WTC11 (cell line): ENCODE data around the gene NDRG3. TPM values are rescaled to one million over a fixed set of nuclear protein-coding genes. Genes with fewer than 3 reads are reported as not detected.

ENCODE experiments used
- ATAC-seq: fragments of 200-7000 bp; cut with Tn5 transposase; 2 replicates; pipeline ENCODE4 v1.10.0; 2021; ENCODE audit warnings: mild to moderate bottlenecking, moderate library complexity
- CTCF ChIA-PET: fragments of 300-600 bp; sonication (Branson Sonifier 250); formaldehyde crosslinking; loops from one replicate; lab custom pipeline; 2021; ENCODE audit warnings: antibody characterized with exemption; lab: Charles Lee
- POLR2A ChIA-PET: fragments of 350-600 bp; sonication (Branson Sonifier 250); formaldehyde crosslinking; loops from one replicate; lab custom pipeline; 2021; ENCODE audit warnings: antibody characterized with exemption; lab: Charles Lee
- DNase-seq: peaks from one replicate; pipeline ENCODE4 v3.0.0; 2021; ENCODE audit warnings: low spot score
- H3K27ac Mint-ChIP-seq: 2 replicates; pipeline ENCODE4 v1.8.0; 2021; ENCODE audit warnings: mixed read lengths
- H3K27me3 Mint-ChIP-seq: 2 replicates; pipeline ENCODE4 v1.8.0; 2021; ENCODE audit warnings: low read depth, mild to moderate bottlenecking, moderate library complexity, mixed read lengths
- H3K36me3 Mint-ChIP-seq: 2 replicates; pipeline ENCODE4 v1.8.0; 2021; ENCODE audit warnings: mixed read lengths
- H3K4me1 Mint-ChIP-seq: 2 replicates; pipeline ENCODE4 v1.8.0; 2022; ENCODE audit warnings: mixed read lengths
- H3K4me3 Mint-ChIP-seq: 2 replicates; pipeline ENCODE4 v1.8.0; 2021; ENCODE audit warnings: mild to moderate bottlenecking, moderate library complexity, mixed read lengths
- H3K9me3 Mint-ChIP-seq: 2 replicates; pipeline ENCODE4 v1.8.0; 2021; ENCODE audit warnings: mixed read lengths
- CBFB ChIP-seq: sonication (generic); formaldehyde crosslinking; IDR thresholded peaks from 2 replicates; pipeline ENCODE4 v1.8.1; 2022; ENCODE audit warnings: mild to moderate bottlenecking, low read depth, missing genetic modification reagents
- CREM ChIP-seq: sonication (generic); formaldehyde crosslinking; IDR thresholded peaks from 2 replicates; pipeline ENCODE4 v1.8.1; 2022; ENCODE audit warnings: mild to moderate bottlenecking, missing genetic modification reagents, moderate library complexity
- EMX1 ChIP-seq: fragments of 250-450 bp; sonication (Bioruptor Pico); IDR thresholded peaks from 2 replicates; pipeline ENCODE4 v1.8.0; 2021; ENCODE audit warnings: mild to moderate bottlenecking
- GABPB1 ChIP-seq: sonication (generic); formaldehyde crosslinking; IDR thresholded peaks from 2 replicates; pipeline ENCODE4 v1.8.1; 2023; ENCODE audit warnings: mild to moderate bottlenecking, missing genetic modification reagents
- JAZF1 ChIP-seq: fragments of 250-450 bp; sonication (Bioruptor Pico); IDR thresholded peaks from 2 replicates; pipeline ENCODE4 v1.9.0; 2021; ENCODE audit warnings: moderate library complexity, mild to moderate bottlenecking, inconsistent platforms
- MYBL2 ChIP-seq: sonication (generic); formaldehyde crosslinking; IDR thresholded peaks from 2 replicates; pipeline ENCODE4 v1.8.1; 2023; ENCODE audit warnings: mild to moderate bottlenecking, moderate library complexity, missing genetic modification reagents
- NFYB ChIP-seq: sonication (generic); formaldehyde crosslinking; conservative IDR thresholded peaks from 2 replicates; pipeline ENCODE4 v1.8.0; 2022; ENCODE audit warnings: low read depth, missing genetic modification reagents
- NR2C2 ChIP-seq: sonication (generic); formaldehyde crosslinking; IDR thresholded peaks from 2 replicates; pipeline ENCODE4 v1.8.0; 2022; ENCODE audit warnings: mild to moderate bottlenecking, missing genetic modification reagents
- SMAD4 ChIP-seq: sonication (generic); formaldehyde crosslinking; IDR thresholded peaks from 2 replicates; pipeline ENCODE4 v1.8.0; 2022; ENCODE audit warnings: mild to moderate bottlenecking, missing genetic modification reagents
- TEAD1 ChIP-seq: sonication (generic); formaldehyde crosslinking; IDR thresholded peaks from 2 replicates; pipeline ENCODE4 v1.8.0; 2022; ENCODE audit warnings: mild to moderate bottlenecking, missing genetic modification reagents
- ZNF263 ChIP-seq: sonication (generic); formaldehyde crosslinking; IDR thresholded peaks from 2 replicates; pipeline ENCODE4 v1.8.1; 2022; ENCODE audit warnings: low read depth, mild to moderate bottlenecking, moderate library complexity, missing genetic modification reagents
- ZNF416 ChIP-seq: fragments of 250-450 bp; sonication (Bioruptor Pico); IDR thresholded peaks from 2 replicates; pipeline ENCODE4 v1.9.0; 2021; ENCODE audit warnings: mild to moderate bottlenecking, inconsistent platforms
- ZNF423 ChIP-seq: fragments of 250-450 bp; sonication (Bioruptor Pico); IDR thresholded peaks from 2 replicates; pipeline ENCODE4 v2.1.2; 2022; ENCODE audit warnings: mild to moderate bottlenecking, moderate library complexity
- total RNA-seq: library from RNA; stranded (reverse); gene quantifications from 3 replicates; pipeline ENCODE4 v1.2.3, GENCODE V29; 2021
- TF ChIP-seq, protein P1 (sequence below): sonication (generic); formaldehyde crosslinking; conservative IDR thresholded peaks from 2 replicates; pipeline ENCODE4 v1.8.1; 2023; ENCODE audit warnings: mild to moderate bottlenecking, low read depth, missing genetic modification reagents, moderate library complexity
- TF ChIP-seq, protein P2 (sequence below): sonication (generic); formaldehyde crosslinking; IDR thresholded peaks from 2 replicates; pipeline ENCODE4 v1.8.1; 2022; ENCODE audit warnings: missing genetic modification reagents, borderline replicate concordance
- TF ChIP-seq, protein P3 (sequence below): sonication (generic); formaldehyde crosslinking; IDR thresholded peaks from 2 replicates; pipeline ENCODE4 v1.8.0; 2022; ENCODE audit warnings: missing genetic modification reagents
- TF ChIP-seq, protein P4 (sequence below): fragments of 250-450 bp; sonication (Bioruptor Pico); IDR thresholded peaks from 2 replicates; pipeline ENCODE4 v1.9.0; 2021; ENCODE audit warnings: mild to moderate bottlenecking, borderline replicate concordance

The NDRG3 gene
- total RNA-seq, 1 experiment from 2014 or later, result 27.0 TPM

DNA sequence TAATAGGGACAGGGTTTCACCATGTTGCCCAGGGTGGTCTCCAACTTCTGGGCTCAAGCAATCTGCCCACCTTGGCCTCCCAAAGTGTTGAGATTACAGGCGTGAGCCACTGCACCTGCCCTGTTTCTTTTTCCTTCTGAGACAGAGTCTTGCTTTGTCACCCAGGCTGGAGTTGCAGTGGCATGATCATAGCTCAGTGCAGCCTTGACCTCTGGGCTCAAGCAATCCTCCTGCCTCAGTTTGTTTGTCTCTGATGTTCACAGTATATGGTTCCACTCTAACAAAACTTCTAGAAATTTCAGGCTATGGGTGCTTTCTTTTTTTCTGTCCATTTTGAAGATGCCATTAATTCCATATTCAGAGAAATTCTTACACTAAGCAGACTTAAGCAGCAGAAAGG lies 33.1 kb downstream of the NDRG3 start (continued):
- TF ChIP-seq, protein P1, sequence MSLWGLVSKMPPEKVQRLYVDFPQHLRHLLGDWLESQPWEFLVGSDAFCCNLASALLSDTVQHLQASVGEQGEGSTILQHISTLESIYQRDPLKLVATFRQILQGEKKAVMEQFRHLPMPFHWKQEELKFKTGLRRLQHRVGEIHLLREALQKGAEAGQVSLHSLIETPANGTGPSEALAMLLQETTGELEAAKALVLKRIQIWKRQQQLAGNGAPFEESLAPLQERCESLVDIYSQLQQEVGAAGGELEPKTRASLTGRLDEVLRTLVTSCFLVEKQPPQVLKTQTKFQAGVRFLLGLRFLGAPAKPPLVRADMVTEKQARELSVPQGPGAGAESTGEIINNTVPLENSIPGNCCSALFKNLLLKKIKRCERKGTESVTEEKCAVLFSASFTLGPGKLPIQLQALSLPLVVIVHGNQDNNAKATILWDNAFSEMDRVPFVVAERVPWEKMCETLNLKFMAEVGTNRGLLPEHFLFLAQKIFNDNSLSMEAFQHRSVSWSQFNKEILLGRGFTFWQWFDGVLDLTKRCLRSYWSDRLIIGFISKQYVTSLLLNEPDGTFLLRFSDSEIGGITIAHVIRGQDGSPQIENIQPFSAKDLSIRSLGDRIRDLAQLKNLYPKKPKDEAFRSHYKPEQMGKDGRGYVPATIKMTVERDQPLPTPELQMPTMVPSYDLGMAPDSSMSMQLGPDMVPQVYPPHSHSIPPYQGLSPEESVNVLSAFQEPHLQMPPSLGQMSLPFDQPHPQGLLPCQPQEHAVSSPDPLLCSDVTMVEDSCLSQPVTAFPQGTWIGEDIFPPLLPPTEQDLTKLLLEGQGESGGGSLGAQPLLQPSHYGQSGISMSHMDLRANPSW (CRISPR knock-in tag), result no peak
- no peak for TF ChIP-seq CREM (CRISPR knock-in tag)
- TF ChIP-seq, protein P2, sequence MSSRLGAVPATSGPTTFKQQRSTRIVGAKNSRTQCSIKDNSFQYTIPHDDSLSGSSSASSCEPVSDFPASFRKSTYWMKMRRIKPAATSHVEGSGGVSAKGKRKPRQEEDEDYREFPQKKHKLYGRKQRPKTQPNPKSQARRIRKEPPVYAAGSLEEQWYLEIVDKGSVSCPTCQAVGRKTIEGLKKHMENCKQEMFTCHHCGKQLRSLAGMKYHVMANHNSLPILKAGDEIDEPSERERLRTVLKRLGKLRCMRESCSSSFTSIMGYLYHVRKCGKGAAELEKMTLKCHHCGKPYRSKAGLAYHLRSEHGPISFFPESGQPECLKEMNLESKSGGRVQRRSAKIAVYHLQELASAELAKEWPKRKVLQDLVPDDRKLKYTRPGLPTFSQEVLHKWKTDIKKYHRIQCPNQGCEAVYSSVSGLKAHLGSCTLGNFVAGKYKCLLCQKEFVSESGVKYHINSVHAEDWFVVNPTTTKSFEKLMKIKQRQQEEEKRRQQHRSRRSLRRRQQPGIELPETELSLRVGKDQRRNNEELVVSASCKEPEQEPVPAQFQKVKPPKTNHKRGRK, result no peak
- TF ChIP-seq, all 79 proteins: peak for 0

DNA sequence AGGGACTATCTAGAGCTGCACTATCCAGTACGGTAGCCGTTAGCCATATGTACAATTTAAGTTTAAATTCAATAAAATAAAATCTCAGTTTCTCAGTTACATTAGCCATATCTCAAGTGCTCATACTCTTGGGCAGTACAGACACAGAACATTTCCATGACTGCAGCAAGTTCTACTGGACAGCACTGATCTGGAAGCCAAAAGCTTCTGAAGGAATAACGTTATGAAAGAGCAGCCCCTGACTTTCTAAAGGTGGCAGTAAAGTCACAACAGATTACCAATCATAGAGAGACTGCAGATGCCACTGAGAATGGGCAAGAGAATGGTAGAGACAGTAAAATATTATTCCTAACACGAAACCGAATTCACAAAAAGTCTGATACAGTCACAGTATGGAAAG lies 36.8 kb downstream of the NDRG3 start:
- ChIA-PET CTCF (no interaction called here), POLR2A (no interaction called here)
- Mint-ChIP-seq H3K4me3 (no peak overlapping the region), H3K9me3 (no peaks in the 10 kb centered on the region), H3K27me3 (no peaks in the 10 kb centered on the region), H3K27ac (no peak overlapping the region), H3K36me3 (no peaks in the 10 kb centered on the region), H3K4me1 (no peaks in the 10 kb centered on the region)
- no peak for DNase-seq
- no peak for TF ChIP-seq TEAD1 (CRISPR knock-in tag)
- no peak for TF ChIP-seq ZNF416
- TF ChIP-seq, protein P3, sequence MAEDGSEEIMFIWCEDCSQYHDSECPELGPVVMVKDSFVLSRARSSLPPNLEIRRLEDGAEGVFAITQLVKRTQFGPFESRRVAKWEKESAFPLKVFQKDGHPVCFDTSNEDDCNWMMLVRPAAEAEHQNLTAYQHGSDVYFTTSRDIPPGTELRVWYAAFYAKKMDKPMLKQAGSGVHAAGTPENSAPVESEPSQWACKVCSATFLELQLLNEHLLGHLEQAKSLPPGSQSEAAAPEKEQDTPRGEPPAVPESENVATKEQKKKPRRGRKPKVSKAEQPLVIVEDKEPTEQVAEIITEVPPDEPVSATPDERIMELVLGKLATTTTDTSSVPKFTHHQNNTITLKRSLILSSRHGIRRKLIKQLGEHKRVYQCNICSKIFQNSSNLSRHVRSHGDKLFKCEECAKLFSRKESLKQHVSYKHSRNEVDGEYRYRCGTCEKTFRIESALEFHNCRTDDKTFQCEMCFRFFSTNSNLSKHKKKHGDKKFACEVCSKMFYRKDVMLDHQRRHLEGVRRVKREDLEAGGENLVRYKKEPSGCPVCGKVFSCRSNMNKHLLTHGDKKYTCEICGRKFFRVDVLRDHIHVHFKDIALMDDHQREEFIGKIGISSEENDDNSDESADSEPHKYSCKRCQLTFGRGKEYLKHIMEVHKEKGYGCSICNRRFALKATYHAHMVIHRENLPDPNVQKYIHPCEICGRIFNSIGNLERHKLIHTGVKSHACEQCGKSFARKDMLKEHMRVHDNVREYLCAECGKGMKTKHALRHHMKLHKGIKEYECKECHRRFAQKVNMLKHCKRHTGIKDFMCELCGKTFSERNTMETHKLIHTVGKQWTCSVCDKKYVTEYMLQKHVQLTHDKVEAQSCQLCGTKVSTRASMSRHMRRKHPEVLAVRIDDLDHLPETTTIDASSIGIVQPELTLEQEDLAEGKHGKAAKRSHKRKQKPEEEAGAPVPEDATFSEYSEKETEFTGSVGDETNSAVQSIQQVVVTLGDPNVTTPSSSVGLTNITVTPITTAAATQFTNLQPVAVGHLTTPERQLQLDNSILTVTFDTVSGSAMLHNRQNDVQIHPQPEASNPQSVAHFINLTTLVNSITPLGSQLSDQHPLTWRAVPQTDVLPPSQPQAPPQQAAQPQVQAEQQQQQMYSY, result no peak
- no peak for TF ChIP-seq MYBL2 (CRISPR knock-in tag)
- TF ChIP-seq, protein P4, sequence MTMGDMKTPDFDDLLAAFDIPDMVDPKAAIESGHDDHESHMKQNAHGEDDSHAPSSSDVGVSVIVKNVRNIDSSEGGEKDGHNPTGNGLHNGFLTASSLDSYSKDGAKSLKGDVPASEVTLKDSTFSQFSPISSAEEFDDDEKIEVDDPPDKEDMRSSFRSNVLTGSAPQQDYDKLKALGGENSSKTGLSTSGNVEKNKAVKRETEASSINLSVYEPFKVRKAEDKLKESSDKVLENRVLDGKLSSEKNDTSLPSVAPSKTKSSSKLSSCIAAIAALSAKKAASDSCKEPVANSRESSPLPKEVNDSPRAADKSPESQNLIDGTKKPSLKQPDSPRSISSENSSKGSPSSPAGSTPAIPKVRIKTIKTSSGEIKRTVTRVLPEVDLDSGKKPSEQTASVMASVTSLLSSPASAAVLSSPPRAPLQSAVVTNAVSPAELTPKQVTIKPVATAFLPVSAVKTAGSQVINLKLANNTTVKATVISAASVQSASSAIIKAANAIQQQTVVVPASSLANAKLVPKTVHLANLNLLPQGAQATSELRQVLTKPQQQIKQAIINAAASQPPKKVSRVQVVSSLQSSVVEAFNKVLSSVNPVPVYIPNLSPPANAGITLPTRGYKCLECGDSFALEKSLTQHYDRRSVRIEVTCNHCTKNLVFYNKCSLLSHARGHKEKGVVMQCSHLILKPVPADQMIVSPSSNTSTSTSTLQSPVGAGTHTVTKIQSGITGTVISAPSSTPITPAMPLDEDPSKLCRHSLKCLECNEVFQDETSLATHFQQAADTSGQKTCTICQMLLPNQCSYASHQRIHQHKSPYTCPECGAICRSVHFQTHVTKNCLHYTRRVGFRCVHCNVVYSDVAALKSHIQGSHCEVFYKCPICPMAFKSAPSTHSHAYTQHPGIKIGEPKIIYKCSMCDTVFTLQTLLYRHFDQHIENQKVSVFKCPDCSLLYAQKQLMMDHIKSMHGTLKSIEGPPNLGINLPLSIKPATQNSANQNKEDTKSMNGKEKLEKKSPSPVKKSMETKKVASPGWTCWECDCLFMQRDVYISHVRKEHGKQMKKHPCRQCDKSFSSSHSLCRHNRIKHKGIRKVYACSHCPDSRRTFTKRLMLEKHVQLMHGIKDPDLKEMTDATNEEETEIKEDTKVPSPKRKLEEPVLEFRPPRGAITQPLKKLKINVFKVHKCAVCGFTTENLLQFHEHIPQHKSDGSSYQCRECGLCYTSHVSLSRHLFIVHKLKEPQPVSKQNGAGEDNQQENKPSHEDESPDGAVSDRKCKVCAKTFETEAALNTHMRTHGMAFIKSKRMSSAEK, result no peak
- no peak for TF ChIP-seq CBFB (CRISPR knock-in tag)
- TF ChIP-seq SMAD4 (CRISPR knock-in tag), result no peak
- TF ChIP-seq NFYB (CRISPR knock-in tag), result no peak
- no peak for TF ChIP-seq ZNF263
- TF ChIP-seq ZNF423 (CRISPR knock-in tag), result no peak
- no peak for TF ChIP-seq NR2C2 (CRISPR knock-in tag)
- no peak for TF ChIP-seq EMX1
- no peak for TF ChIP-seq CREM (CRISPR knock-in tag)
- TF ChIP-seq JAZF1, result no peak
- TF ChIP-seq GABPB1 (CRISPR knock-in tag), result no peak
- no peak for ATAC-seq
